Osteocyte (in vitro differentiated cells): ENCODE results near the gene CD24. TPM values are rescaled to one million over a fixed set of nuclear protein-coding genes. Genes with fewer than 3 reads are reported as not detected.
"Not testable (repeated sequence)": the region's sequence is repeated elsewhere in the genome, so short reads cannot be mapped to it uniquely, and the experiment has no call there.

ENCODE experiments used
- DNase-seq: peaks from one replicate; pipeline ENCODE4 v3.0.0; 2021; ENCODE audit warnings: mixed read lengths; ENCODE audit not compliant: unreplicated experiment; ENCODE audit errors: extremely low spot score
- H3K27ac Mint-ChIP-seq: one replicate; pipeline ENCODE4 v1.8.0; 2021; ENCODE audit warnings: mild to moderate bottlenecking, mixed read lengths; ENCODE audit not compliant: unreplicated experiment
- H3K27me3 Mint-ChIP-seq: one replicate; pipeline ENCODE4 v1.8.0; 2021; ENCODE audit warnings: mixed read lengths; ENCODE audit not compliant: unreplicated experiment
- H3K36me3 Mint-ChIP-seq: one replicate; pipeline ENCODE4 v1.8.0; 2021; ENCODE audit warnings: mixed read lengths; ENCODE audit not compliant: unreplicated experiment
- H3K4me1 Mint-ChIP-seq: one replicate; pipeline ENCODE4 v1.8.0; 2021; ENCODE audit warnings: mixed read lengths; ENCODE audit not compliant: unreplicated experiment
- H3K4me3 Mint-ChIP-seq: one replicate; pipeline ENCODE4 v1.8.0; 2021; ENCODE audit warnings: mild to moderate bottlenecking, moderate library complexity, mixed read lengths; ENCODE audit not compliant: unreplicated experiment
- H3K9me3 Mint-ChIP-seq: one replicate; pipeline ENCODE4 v1.8.0; 2021; ENCODE audit warnings: mixed read lengths; ENCODE audit not compliant: unreplicated experiment
- CTCF ChIP-seq: fragments of 200-600 bp; sonication (generic); IDR thresholded peaks from 2 replicates; pipeline ENCODE4 v1.5.0; 2021; ENCODE audit warnings: antibody characterized with exemption, mild to moderate bottlenecking, moderate library complexity
- total RNA-seq: library from RNA; stranded (reverse); gene quantifications from 2 replicates; pipeline ENCODE4 v1.2.1, GENCODE V29; 2021

The CD24 gene
- total RNA-seq, 1 donor from 2014 or later: 0.30 TPM

- H3K4me3 Mint-ChIP-seq: no peak overlapping the region
- DNase-seq: no peak
- H3K4me1 Mint-ChIP-seq: peaks cover 5% of the 10 kb centered on the region
- no peak overlapping the region for H3K27ac Mint-ChIP-seq
- H3K36me3 Mint-ChIP-seq: no peaks in the 10 kb centered on the region
- H3K9me3 Mint-ChIP-seq: no peaks in the 10 kb centered on the region
- H3K27me3 Mint-ChIP-seq: peaks cover 68% of the 10 kb centered on the region
- no peak for TF ChIP-seq CTCF
Observed at GRCh38 chr6:106972500-106972899, 2.0 kb downstream of the CD24 start.

- H3K9me3 Mint-ChIP-seq, H3K4me3 Mint-ChIP-seq, DNase-seq, H3K36me3 Mint-ChIP-seq, H3K4me1 Mint-ChIP-seq, H3K27ac Mint-ChIP-seq: not testable (repeated sequence)
- H3K27me3 Mint-ChIP-seq: peaks cover 58% of the 10 kb centered on the region
Observed at GRCh38 chr6:106970769-106971168, 3.8 kb downstream of the CD24 start.

GRCh38 chr6:106967936-106968555 lies 6.5 kb downstream of the CD24 start:
- no peak for DNase-seq
- no peaks in the 10 kb centered on the region for H3K4me1 Mint-ChIP-seq
- TF ChIP-seq CTCF: no peak
- no peaks in the 10 kb centered on the region for H3K36me3 Mint-ChIP-seq
- no peak overlapping the region for H3K27ac Mint-ChIP-seq
- H3K9me3 Mint-ChIP-seq: no peaks in the 10 kb centered on the region
- peaks cover 56% of the 10 kb centered on the region for H3K27me3 Mint-ChIP-seq
- no peak overlapping the region for H3K4me3 Mint-ChIP-seq

GRCh38 chr6:106966671-106967640 lies 7.6 kb downstream of the CD24 start:
- Mint-ChIP-seq H3K9me3 (no peaks in the 10 kb centered on the region), H3K36me3 (no peaks in the 10 kb centered on the region), H3K4me3 (no peak overlapping the region), H3K4me1 (no peaks in the 10 kb centered on the region), H3K27ac (no peak overlapping the region), H3K27me3 (peaks cover 45% of the 10 kb centered on the region)
- no peak for DNase-seq
- no peak for TF ChIP-seq CTCF

GRCh38 chr6:106966229-106966628 lies 8.3 kb downstream of the CD24 start:
- Mint-ChIP-seq H3K4me1 (no peaks in the 10 kb centered on the region), H3K36me3 (no peaks in the 10 kb centered on the region), H3K9me3 (no peaks in the 10 kb centered on the region), H3K27me3 (peaks cover 39% of the 10 kb centered on the region), H3K27ac (no peak overlapping the region), H3K4me3 (no peak overlapping the region)
- no peak for DNase-seq
- TF ChIP-seq CTCF: no peak
